ENCODE results near the gene LRRC45.
"Not testable (repeated sequence)": the region's sequence is repeated elsewhere in the genome, so short reads cannot be mapped to it uniquely, and the experiment has no call there.

The LRRC45 gene

DNA sequence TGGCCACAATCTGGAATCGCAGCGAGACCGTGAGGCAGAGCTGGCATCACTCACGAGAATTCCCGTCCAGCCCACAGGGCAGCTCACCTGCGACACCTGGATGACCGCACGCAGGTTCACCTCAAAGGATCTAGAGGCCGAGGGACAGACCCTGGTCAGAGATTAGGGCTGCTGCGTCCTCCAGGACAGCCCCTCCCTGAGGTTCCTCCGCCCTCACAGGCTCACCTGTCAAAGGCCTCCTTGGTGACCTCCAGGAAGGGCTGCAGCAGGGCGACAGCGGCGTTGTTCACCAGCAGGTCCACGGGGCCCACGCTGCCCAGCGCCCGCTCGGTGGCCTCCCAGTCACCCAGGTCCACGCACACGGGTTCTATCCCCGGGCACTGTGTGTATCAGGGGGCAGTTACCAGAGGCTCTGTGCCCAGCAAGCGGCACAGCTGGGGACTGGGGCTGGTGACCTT is 13.6 kb downstream of the LRRC45 start:
- no peak for DNase-seq

GRCh38 chr17:82037092-82037888 is 14.2 kb downstream of the LRRC45 start, which contains the start of gene DCXR:
TSS of gene DCXR (minus strand) at chr17:82037697. CDS start at chr17:82037682, 15 bp downstream.
- DNase-seq, result peak; percentile 98

DNA sequence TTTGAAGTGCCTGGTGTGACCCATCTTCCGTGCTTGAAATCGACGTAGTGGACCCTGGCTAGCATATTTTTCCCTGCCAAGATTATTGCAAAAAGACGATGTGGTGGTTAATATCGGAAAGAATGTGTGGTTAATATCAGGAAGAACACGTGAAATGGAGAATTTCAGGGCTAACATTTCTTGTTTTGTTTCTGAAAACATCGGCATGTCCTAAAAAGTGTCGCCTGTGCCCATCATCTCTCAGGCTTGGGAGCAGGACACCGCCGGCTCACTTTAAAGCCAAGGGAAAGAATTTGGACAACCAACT is 14.7 kb downstream of the LRRC45 start:
- no peak for DNase-seq

GRCh38 chr17:82038796-82039409 is 15.8 kb downstream of the LRRC45 start:
- DNase-seq, result not testable (repeated sequence)

- DNase-seq, result no peak
These were observed 16.7 kb downstream of the LRRC45 start for GRCh38 chr17:82039695-82040299.

DNA sequence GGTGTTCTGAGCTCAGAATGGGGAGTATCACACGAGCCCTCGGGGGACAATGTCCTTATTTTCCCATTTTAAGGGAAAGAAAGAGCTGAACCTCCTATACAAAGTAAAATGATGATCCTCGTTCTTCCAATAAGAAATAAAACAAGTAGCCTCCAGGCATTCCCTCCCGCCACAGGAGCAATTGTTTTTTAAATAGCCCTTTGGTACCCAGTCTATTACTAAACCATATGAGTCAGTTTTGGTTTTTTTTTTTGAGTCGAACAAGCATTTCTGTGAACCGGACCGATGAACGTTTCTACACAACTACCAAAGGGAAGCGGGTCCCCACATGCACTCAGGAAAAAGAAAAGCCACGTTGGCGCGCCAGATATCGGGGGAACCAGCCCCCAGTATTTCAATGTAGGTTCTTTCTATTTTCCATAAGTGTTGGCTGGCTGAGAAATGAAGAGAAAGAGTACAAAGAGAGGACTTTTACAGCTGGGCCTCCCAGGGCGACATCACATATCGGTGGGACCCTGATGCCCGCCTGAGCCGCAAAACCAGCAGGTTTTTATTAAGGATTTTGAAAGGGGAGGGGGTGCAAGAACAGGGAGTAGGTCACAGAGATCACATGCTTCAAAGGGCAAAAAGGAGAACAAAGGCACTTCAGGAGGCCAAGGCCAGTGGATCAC is 18.2 kb downstream of the LRRC45 start:
- no peak for DNase-seq

- no peak for DNase-seq
These were observed 19.5 kb downstream of the LRRC45 start for GRCh38 chr17:82042649-82043048.

- DNase-seq, result no peak
These were observed 20.4 kb downstream of the LRRC45 start for GRCh38 chr17:82043507-82043906.

DNA sequence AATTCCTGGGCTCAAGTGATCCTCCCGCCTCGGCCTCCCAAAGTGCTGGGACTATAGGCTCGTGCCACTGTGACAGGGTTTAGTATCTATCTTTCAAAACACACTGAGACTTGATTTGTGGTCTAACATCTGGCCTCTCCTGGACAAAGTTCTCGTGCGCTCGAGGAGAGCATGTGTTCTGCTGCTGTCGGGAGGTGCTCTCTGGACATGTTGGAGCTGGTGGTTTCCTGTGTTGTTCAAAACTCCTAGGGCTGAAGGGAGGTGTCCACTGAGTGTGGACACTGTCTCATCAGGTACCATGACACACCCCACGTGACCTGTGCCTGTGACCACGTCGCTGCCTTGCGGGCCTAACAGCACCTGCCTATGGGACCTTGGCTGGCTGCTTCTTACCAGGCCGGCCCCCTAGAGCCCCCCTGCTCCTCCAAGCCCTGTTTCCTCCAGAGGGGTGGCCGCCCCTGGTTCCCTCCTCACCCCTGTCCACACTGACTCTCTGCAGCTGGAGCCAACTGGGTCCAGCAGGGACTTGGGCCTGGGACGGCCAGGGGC is 22.9 kb downstream of the LRRC45 start:
- no peak for DNase-seq

DNA sequence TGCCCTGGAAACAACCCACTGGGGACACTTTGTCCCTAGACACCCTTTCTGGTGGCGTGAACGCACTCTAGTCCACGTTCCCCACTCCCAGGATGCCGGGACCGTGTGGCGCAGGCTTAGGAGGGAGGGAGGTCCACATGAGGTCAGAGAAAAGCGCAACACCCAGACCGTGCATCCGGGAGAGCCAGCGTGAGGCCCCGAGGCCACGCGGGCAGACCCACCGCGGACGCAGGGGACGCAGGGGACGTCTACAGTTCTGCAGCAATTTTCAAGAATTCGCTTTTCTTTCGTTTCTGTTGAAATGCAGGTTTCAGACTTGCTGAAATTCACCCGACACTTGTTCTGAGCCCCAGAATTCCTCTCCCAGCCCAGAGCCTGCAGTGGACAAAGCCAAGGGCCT is 23.8 kb downstream of the LRRC45 start:
- no peak for DNase-seq

- DNase-seq, result no peak
These were observed 24.3 kb downstream of the LRRC45 start for GRCh38 chr17:82047379-82047778.

GRCh38 chr17:82047914-82048570 is 24.9 kb downstream of the LRRC45 start:
- no peak for DNase-seq

GRCh38 chr17:82048571-82048971 is 25.5 kb downstream of the LRRC45 start:
- no peak for DNase-seq

DNA sequence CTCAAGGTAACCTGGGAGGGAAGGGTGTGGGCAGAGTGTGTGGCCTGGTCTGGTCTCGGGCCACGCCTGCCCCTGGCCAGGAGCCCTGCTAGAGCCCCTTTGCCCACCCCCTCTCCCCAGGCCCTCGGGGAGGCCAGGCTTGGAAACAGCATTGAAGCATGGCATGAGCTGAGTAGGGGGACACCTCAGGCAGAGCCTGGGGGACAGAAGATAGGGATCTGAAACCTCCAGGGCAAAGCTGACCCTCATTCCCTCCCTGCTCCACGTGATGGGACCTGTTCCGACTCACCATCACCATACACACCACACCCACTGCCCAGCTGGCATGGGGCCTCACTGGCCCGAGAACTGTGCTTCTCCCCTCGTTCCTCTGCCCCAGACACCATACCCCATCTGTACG is 26.0 kb downstream of the LRRC45 start:
- DNase-seq, result no peak

DNA sequence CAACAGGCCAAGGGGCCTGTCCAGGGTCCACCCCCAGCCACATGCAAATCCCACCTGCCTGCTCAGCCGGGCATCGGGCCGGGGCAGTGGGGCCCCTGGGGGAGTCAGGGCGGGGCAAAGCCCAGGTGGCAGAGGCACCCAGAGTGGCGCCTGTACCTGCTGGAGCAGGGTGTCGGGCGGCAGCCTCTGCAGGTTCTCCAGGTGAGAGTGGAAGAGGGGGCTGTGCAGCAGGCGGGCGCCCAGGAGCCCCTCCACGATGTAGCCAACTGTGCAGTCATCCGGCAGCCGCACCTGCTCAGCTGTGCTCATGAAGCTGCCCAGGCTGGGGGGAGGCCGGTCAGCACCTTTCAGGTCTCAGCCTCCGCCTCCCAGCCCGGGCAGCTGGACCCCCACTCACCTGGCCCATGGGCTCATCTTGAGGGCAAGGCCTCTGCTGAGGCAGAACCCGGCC is 26.4 kb downstream of the LRRC45 start:
- no peak for DNase-seq

DNA sequence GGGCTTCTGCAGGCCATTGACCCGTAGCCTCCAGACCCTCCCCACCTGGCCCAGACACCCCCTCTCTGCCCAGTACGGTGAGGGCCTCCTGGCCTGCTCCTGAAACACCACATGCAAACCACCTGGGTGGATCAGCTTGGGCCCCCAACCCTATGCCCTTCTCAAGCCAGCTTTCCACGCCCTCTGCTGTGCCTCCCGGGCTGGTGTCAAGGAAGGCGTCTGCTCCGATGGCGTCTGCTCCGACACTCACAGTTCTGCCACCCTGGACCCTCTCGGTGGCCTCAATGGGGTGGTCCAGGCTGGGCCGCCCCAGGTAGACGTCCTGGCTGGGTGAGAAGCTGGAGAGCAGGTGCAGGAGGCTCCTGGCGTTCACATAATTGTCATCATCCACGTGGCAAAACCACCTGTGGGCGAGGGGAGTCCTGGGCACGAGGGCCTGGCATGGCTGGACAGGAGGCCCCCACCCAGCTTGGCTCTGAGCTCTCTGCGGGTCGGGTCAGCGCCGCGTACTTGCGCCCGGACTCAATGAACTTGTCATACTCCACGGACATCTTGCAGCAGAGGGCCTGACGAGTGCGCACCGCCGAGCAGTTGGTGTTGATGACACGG is 27.2 kb downstream of the LRRC45 start:
- no peak for DNase-seq

DNA sequence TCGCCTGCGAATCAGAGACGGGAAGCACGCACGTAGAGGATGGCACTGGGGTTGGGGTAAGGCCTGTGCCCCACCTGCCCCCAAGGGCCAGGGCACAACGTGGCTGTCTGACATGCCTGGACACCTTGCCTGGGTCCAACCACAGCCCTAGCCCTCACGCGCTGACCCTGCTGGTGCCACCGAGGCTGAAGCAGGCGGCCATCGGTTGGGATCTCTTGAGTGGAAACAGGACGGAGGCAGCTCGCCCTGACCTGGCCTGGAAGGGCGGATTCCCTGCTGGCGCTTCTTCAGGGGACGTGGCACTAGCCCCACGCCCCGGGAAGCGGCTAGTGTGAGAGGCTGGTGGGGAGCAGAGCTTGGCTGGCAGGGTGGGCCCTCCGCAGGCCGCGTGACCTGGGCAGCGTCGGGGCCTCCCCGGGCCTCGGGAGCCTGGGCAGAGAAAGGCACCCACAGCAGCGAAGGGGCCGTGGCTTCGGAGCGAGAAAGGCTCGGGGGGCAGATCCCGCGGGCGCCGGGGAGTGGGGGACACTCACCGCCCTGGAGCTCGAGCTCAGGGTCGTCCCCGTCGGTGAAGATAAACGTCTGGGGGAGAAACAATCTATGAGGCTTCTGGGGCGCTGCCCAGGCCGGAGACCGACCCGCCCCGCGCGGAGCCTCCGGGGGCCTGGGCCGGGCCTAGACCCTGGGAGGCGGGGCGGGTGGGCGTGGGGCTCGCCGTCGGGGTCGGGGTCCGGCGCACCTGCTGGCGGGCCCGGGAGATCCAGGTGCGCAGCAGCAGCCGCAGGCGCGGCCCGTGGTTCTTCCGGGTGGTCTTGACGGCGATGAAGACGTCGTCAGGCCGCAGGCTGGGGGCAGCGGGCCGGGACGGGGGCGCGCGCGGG is 27.9 kb downstream of the LRRC45 start:
- no peak for DNase-seq

DNA sequence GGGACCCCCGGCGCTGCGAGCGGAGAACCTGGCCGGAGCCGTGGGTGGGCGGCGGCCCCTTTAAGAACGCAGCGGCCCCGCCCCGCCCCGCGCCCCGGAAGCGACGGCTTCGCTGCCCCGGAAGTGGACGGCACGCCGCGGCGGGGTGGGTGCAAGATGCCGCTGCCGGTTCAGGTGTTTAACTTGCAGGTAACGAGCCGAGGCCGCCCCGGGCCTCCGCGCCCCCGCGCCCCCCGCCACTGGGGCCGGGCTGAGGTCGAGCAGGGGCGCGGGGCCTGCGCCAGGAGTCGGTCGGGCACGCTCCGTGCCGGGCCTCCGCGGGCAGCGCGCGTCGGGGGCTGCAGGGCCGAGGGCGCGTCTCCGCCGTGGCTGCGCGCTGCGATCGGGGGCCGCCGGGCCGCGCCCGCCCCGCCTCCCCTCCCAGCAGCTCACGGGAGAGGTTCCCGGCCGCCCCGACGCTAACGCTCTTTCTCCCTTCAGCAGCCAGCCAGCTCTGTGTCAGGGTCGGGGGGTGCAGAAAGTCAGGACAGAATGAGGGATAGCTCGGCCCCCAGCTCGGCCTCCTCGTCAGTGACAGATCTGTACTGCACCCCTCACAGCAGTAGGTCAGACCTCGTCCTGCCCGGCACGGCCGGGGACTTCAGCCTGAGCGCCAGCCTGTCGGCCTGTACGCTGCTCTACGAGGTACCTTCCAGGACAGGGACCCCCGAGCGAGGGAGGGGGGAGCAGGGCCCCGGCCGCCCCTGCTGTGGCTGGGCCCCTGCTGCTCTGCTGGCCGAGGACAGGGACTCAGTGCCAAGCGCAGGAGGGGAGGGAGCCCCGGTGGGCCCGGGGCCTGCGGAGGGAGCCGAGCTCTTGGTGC is 28.9 kb downstream of the LRRC45 start, which contains the start of the genes GPS1 and RFNG:
Gene GPS1, plus strand, starts transcription at position 123 of the 862 bp plus-strand sequence. Its CDS starts 34 bp downstream, at position 157.
Gene RFNG, minus strand, starts transcription at position 36 of the 862 bp plus-strand sequence. CDS start 45 bp downstream, outside the sequence.
- peak; percentile 69 for DNase-seq

DNA sequence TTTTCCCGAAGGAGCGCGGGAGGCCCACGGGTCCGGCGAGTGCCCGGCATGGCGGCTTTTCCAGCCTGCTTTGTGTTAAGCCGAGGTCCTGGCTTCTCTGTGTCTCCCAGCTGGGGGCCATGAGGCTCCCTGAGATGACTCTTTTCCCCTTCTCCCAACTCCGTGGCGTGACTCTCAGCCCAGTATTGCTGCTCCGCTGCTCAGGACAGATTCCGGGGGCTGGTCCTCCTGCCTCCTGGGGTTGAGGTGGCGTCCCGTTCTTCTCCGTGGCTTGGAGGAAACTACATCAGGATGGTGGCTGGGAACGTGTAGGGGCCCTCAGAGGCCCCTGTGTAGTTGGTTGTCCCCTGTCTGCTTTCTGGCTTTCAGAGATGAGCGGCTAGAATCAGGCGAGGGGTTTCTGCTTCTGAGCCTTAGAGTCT is 29.5 kb downstream of the LRRC45 start:
- no peak for DNase-seq

DNA sequence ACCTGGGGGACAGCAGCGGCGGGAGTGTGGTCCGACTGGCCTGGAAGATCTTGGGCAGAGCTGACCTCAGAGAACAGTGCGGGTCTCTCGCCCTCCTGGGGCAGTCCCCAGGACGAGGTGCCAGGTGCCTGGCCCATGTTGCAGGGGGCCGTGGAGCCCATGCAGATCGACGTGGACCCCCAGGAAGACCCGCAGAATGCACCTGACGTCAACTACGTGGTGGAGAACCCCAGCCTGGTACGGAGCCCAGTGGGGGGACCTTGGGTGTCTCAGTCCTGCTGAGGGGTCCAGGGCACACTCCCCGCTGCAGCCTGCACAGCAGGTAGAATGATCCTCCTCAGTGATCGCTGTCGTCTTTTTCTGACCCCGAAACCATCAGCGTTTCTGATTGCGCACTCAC is 30.0 kb downstream of the LRRC45 start:
- DNase-seq, result no peak

Measured in NCI-H774 (cell line).